GM12892 (cell line): ENCODE results near the gene IGSF21.

Source experiments
- POLR2A ChIP-seq: IDR thresholded peaks from 2 replicates; pipeline ENCODE4 v1.6.1; 2011; ENCODE audit warnings: low read depth, low read length, control low read depth
- POLR2AphosphoS5 ChIP-seq: IDR thresholded peaks from 2 replicates; pipeline ENCODE4 v1.6.1; 2011; ENCODE audit warnings: low read depth, low read length, control low read depth

DNA sequence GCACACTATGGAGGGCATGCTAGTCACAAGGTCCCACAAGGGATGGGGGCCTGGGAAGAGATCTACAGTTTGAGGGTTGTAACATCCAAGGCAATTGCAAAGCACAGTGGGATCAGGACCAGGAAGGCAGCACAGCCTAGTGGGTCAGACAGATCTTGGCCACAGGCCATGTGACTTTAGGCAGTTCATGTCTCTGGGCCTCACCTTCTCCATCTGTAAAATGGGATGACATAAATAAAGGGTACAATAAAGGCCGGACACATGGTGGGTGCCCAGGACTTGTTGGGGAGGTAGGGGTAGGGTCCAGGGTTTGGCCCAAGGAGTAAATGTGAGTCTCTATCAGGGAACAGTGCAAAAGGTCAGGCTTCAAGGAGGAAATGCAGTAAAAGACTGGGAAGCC is 18.1 kb upstream of the IGSF21 start:
- TF ChIP-seq POLR2A, result no peak
- no peak for TF ChIP-seq POLR2AphosphoS5
